AG04450 (cell line): Measurements from ENCODE around the gene LIFR. TPM values are rescaled to one million over a fixed set of nuclear protein-coding genes. Genes with fewer than 3 reads are reported as not detected.

Experiments
- CTCF ChIA-PET: fragments of 300-600, 350-600 bp; formaldehyde crosslinking; extraction: SDS; loops from one replicate; lab custom pipeline; 2022; ENCODE audit warnings: antibody characterized with exemption, inconsistent platforms; lab: Charles Lee
- POLR2A ChIA-PET: fragments of 350-600 bp; formaldehyde crosslinking; extraction: SDS; loops from one replicate; lab custom pipeline; 2021; ENCODE audit warnings: antibody characterized with exemption, inconsistent platforms; lab: Yijun Ruan, JAX
- DNase-seq: peaks from one replicate; pipeline ENCODE4 v3.0.0-alpha.2; 2011; ENCODE audit warnings: low read depth, low spot score
- H3K27ac ChIP-seq: one replicate; pipeline ENCODE4 v1.5.1; 2012; ENCODE audit warnings: low read depth, low read length, control low read depth
- H3K27me3 ChIP-seq: one replicate; pipeline ENCODE4 v1.6.0; 2012; ENCODE audit warnings: low read length; ENCODE audit not compliant: control insufficient read depth, insufficient read depth
- H3K4me3 ChIP-seq: 2 replicates; pipeline ENCODE4 v1.5.1; 2011; ENCODE audit warnings: mild to moderate bottlenecking, low read depth, low read length, control low read depth
- H3K9me3 ChIP-seq: 2 replicates; pipeline ENCODE4 v1.5.1; 2012; ENCODE audit warnings: low read length; ENCODE audit not compliant: control insufficient read depth, insufficient read depth
- polyA plus RNA-seq: library from polyadenylated mRNA; depleted of rRNA; stranded (reverse); fragments of >200 nt; gene quantifications from 2 replicates; pipeline ENCODE4 v1.2.3, GENCODE V29; 2011
- TF ChIP-seq, protein P1 (sequence below): IDR thresholded peaks from 2 replicates; pipeline ENCODE4 v1.5.1; 2011; ENCODE audit warnings: low read depth, low read length, control low read depth, inconsistent platforms

Gene LIFR
- polyA plus RNA-seq, 1 experiment = 18.6 TPM

DNA sequence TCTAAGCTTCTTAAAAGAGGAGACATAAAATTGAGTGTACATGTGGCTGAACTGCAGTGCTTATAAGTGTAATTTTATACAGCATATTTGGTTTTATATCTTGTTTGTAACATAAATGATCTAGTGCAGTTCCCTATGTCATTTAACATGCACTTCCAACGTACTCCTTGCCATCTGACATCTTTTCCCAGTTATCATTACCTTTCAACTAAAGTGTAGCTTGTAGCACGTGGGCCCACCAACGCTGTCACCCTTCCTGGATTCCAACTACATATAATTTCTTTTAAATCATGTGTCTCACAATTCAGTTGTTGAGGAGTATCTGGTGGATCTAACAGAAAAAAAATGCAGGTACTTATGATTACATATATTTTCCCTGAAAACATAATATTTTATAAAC lies 50.1 kb downstream of the LIFR start:
- Histone ChIP-seq H3K27me3 (no peaks in the 10 kb centered on the region), H3K9me3 (no peaks in the 10 kb centered on the region), H3K27ac (no peak overlapping the region), H3K4me3 (no peak overlapping the region)
- CTCF ChIA-PET = interaction anchor here (1.6 kb wide), 2 partner anchors 65 to 303 kb away, joined by 4 to 5 read pairs; no protein-coding TSS in a partner anchor
- POLR2A ChIA-PET = no interaction called here
- TF ChIP-seq, protein P1, sequence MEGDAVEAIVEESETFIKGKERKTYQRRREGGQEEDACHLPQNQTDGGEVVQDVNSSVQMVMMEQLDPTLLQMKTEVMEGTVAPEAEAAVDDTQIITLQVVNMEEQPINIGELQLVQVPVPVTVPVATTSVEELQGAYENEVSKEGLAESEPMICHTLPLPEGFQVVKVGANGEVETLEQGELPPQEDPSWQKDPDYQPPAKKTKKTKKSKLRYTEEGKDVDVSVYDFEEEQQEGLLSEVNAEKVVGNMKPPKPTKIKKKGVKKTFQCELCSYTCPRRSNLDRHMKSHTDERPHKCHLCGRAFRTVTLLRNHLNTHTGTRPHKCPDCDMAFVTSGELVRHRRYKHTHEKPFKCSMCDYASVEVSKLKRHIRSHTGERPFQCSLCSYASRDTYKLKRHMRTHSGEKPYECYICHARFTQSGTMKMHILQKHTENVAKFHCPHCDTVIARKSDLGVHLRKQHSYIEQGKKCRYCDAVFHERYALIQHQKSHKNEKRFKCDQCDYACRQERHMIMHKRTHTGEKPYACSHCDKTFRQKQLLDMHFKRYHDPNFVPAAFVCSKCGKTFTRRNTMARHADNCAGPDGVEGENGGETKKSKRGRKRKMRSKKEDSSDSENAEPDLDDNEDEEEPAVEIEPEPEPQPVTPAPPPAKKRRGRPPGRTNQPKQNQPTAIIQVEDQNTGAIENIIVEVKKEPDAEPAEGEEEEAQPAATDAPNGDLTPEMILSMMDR = no peak
- no peak for DNase-seq

DNA sequence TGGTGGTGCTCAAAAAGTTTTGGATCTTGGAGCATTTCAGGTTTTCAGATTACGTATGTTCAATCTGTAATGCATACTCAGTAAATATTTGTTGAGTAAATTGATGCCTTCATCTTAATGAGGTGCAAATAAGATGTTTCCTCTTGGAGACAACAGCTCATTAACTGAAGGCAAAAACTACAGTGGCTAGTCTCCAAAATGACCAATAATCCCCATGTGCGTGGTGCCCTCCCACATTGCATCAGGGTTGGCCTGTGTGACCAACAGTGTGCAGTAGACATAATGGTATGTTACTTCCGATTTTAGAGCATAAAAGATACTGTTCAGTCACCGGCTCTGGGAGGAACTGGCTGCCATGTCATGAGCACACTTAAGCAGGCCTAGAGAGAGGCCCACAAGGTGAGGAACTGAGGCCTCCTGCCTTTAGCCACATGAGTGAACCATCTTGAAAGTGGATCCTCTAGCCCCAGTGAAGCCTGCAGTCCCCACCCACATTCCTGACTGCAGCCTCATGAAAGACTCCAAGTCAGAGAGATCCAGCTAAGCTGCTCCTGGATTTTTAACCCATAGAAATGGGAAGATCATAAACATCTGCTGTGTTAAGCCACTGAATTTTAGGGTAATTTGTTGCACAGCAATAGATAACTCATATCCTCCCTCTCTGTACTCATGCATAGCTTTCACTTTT lies 55.7 kb downstream of the LIFR start:
- Histone ChIP-seq H3K27me3 (no peaks in the 10 kb centered on the region), H3K9me3 (no peaks in the 10 kb centered on the region), H3K27ac (no peak overlapping the region), H3K4me3 (no peak overlapping the region)
- CTCF ChIA-PET = interaction anchor here (0.7 to 2.4 kb wide), 3 partner anchors 59 to 309 kb away, joined by 3 to 10 read pairs (median 5); no protein-coding TSS in a partner anchor
- POLR2A ChIA-PET = interaction anchor here (0.9 kb wide), 1 partner anchor 8 kb away, joined by 3 read pairs; no protein-coding TSS in a partner anchor
- DNase-seq = peak; percentile 27
- TF ChIP-seq, protein P1 = no peak

- Histone ChIP-seq H3K4me3 (no peak overlapping the region), H3K27ac (no peak overlapping the region), H3K9me3 (no peaks in the 10 kb centered on the region), H3K27me3 (no peaks in the 10 kb centered on the region)
- ChIA-PET POLR2A (interaction anchor here (0.7 kb wide), 1 partner anchor 30 kb away, joined by 3 read pairs; no protein-coding TSS in a partner anchor), CTCF (interaction anchor here (0.9 to 1.6 kb wide), 3 partner anchors 56 to 312 kb away, joined by 5 to 6 read pairs (median 6); no protein-coding TSS in a partner anchor)
- TF ChIP-seq, protein P1 = 0 out of 2 replicates have a peak, but pooled peaks have one; percentile 8
- DNase-seq = no peak
Observed at GRCh38 chr5:38497946-38498345, 58.5 kb downstream of the LIFR start.

DNA sequence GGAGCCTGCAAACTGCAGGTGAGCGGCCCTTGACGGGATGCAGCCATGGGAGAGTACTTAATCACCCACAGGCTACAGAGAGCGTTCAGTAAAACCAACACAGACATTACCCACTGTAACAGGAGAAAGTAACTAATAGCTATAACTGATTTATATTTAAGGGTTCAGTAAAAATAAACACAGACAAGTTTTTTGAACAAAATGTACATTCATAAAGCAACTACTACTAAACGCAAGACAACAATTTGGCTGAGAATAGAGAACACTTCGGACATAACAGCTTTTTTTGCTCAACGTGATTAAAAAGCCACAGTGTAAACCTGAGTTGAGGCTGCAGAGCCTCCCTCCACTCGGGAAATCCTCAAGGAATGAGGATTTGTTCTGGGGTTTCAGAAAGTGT lies 61.7 kb downstream of the LIFR start:
- ChIA-PET POLR2A (no interaction called here), CTCF (interaction anchor here (0.6 to 2.1 kb wide), 2 partner anchors 47 to 53 kb away, joined by 7 to 8 read pairs; no protein-coding TSS in a partner anchor)
- no peaks in the 10 kb centered on the region for H3K9me3 ChIP-seq
- TF ChIP-seq, protein P1 = no peak
- no peaks in the 10 kb centered on the region for H3K27me3 ChIP-seq
- DNase-seq = no peak
- no peak overlapping the region for H3K27ac ChIP-seq
- no peak overlapping the region for H3K4me3 ChIP-seq

GRCh38 chr5:38494175-38494574 lies 62.3 kb downstream of the LIFR start:
- ChIA-PET POLR2A (no interaction called here), CTCF (interaction anchor here (2.1 kb wide), 1 partner anchor 52 kb away, joined by 8 read pairs; no protein-coding TSS in a partner anchor)
- Histone ChIP-seq H3K27me3 (no peaks in the 10 kb centered on the region), H3K27ac (no peak overlapping the region), H3K4me3 (no peak overlapping the region), H3K9me3 (no peaks in the 10 kb centered on the region)
- DNase-seq = no peak
- TF ChIP-seq, protein P1 = no peak
